ENCODE data around the gene EDA2R.

EDA2R gene, protein sequence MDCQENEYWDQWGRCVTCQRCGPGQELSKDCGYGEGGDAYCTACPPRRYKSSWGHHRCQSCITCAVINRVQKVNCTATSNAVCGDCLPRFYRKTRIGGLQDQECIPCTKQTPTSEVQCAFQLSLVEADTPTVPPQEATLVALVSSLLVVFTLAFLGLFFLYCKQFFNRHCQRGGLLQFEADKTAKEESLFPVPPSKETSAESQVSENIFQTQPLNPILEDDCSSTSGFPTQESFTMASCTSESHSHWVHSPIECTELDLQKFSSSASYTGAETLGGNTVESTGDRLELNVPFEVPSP

GRCh38 chrX:66638591-66639500, at the start of gene EDA2R:
Gene EDA2R (minus strand): TSS chrX:66639078. CDS start chrX:66616020, 23,058 bp downstream.
- Histone ChIP-seq H3F3A (ENCODE audit: insufficient read depth, low read length) (no peaks in the 10 kb centered on the region), H3K9ac (ENCODE audit: low read length) (no peak within 1 kb of the TSS), H2AFZ (ENCODE audit: low read length) (no peak within 1 kb of the TSS), H4K20me1 (ENCODE audit: insufficient read depth, low read length) (no peaks in the 10 kb centered on the region), H3K4me1 (ENCODE audit: insufficient read depth, low read length, severe bottlenecking) (no peaks in the 10 kb centered on the region), H3K79me2 (ENCODE audit: insufficient read depth, low read length) (no peaks in the 10 kb centered on the region), H3K27ac (ENCODE audit: low read depth, low read length, poor library complexity, severe bottlenecking) (no peak within 1 kb of the TSS), H3K27me3 (ENCODE audit: insufficient read depth, low read length) (no peaks in the 10 kb centered on the region), H3K4me3 (ENCODE audit: low read depth, low read length, poor library complexity, severe bottlenecking) (no peak within 1 kb of the TSS), H3K4me2 (ENCODE audit: low read length) (no peak within 1 kb of the TSS), H3K36me3 (ENCODE audit: insufficient read depth, low read length) (no peaks in the 10 kb centered on the region), H3K9me2 (ENCODE audit: low read depth, low read length) (no peaks in the 10 kb centered on the region), H3K9me3 (ENCODE audit: low read length) (no peaks in the 10 kb centered on the region)
- TF ChIP-seq CTCF (IDR thresholded peaks at IDR 0.05; ENCODE audit: low read length) (no peak), EZH2 (IDR thresholded peaks at IDR 0.05; ENCODE audit: borderline replicate concordance, low read length) (no peak)

DNA sequence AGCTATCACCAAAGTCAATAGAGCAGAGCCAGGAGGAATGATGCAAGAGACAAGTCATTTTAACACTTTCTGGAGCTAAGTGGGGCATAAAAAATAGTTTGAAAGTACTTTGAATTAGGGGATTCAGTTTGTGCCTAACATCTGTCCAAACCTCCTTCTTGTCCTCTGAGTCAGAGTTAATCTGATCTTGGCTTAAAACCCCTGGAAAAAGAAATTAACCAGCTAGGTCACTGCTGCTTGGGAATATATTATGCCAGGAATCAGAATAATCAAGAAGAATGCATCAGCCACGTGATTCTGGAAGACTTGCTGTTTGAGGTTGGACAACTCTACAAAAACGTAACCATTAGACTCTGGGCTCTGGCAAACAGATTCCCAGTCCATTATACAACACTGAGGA, 45.3 kb upstream of the EDA2R start:
- no peaks in the 10 kb centered on the region for H4K20me1 ChIP-seq (ENCODE audit: insufficient read depth, low read length)
- no peak overlapping the region for H3K4me2 ChIP-seq (ENCODE audit: low read length)
- no peaks in the 10 kb centered on the region for H3K4me1 ChIP-seq (ENCODE audit: insufficient read depth, low read length, severe bottlenecking)
- TF ChIP-seq EZH2 (IDR thresholded peaks at IDR 0.05; ENCODE audit: borderline replicate concordance, low read length), result no peak
- no peak for TF ChIP-seq CTCF (IDR thresholded peaks at IDR 0.05; ENCODE audit: low read length)
- H3K79me2 ChIP-seq (ENCODE audit: insufficient read depth, low read length), result no peaks in the 10 kb centered on the region
- no peak overlapping the region for H2AFZ ChIP-seq (ENCODE audit: low read length)
- no peaks in the 10 kb centered on the region for H3K27me3 ChIP-seq (ENCODE audit: insufficient read depth, low read length)
- no peak overlapping the region for H3K4me3 ChIP-seq (ENCODE audit: low read depth, low read length, poor library complexity, severe bottlenecking)
- no peaks in the 10 kb centered on the region for H3K9me3 ChIP-seq (ENCODE audit: low read length)
- no peak overlapping the region for H3K9ac ChIP-seq (ENCODE audit: low read length)
- H3K36me3 ChIP-seq (ENCODE audit: insufficient read depth, low read length), result no peaks in the 10 kb centered on the region
- H3F3A ChIP-seq (ENCODE audit: insufficient read depth, low read length), result no peaks in the 10 kb centered on the region
- no peaks in the 10 kb centered on the region for H3K9me2 ChIP-seq (ENCODE audit: low read depth, low read length)
- no peak overlapping the region for H3K27ac ChIP-seq (ENCODE audit: low read depth, low read length, poor library complexity, severe bottlenecking)

DNA sequence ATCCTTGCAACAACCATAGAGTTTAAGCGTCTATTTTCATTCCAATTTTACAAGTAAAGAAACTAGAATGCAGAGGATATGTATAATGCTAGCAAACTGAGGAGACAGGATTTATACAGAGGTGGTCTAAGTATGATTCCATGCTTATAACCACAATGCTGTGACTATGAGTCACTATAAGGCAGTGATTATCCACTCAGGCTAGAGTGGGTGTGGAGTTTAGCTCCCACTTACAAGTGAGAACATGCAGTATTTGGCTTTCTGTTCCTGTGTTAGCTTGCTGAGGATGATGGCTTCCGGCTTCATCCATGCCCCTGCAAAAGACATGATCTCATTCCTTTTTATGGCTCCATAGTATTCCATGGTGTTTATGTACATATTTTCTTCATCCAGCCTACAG, 41.6 kb upstream of the EDA2R start:
- Histone ChIP-seq H3K36me3 (ENCODE audit: insufficient read depth, low read length) (no peaks in the 10 kb centered on the region), H3K4me3 (ENCODE audit: low read depth, low read length, poor library complexity, severe bottlenecking) (no peak overlapping the region), H3K9me3 (ENCODE audit: low read length) (no peaks in the 10 kb centered on the region), H3F3A (ENCODE audit: insufficient read depth, low read length) (no peaks in the 10 kb centered on the region), H3K9ac (ENCODE audit: low read length) (no peak overlapping the region), H3K27ac (ENCODE audit: low read depth, low read length, poor library complexity, severe bottlenecking) (no peak overlapping the region), H4K20me1 (ENCODE audit: insufficient read depth, low read length) (no peaks in the 10 kb centered on the region), H2AFZ (ENCODE audit: low read length) (no peak overlapping the region), H3K9me2 (ENCODE audit: low read depth, low read length) (no peaks in the 10 kb centered on the region), H3K4me1 (ENCODE audit: insufficient read depth, low read length, severe bottlenecking) (no peaks in the 10 kb centered on the region), H3K79me2 (ENCODE audit: insufficient read depth, low read length) (no peaks in the 10 kb centered on the region), H3K4me2 (ENCODE audit: low read length) (no peak overlapping the region), H3K27me3 (ENCODE audit: insufficient read depth, low read length) (no peaks in the 10 kb centered on the region)
- no peak for TF ChIP-seq CTCF (IDR thresholded peaks at IDR 0.05; ENCODE audit: low read length)
- no peak for TF ChIP-seq EZH2 (IDR thresholded peaks at IDR 0.05; ENCODE audit: borderline replicate concordance, low read length)
